Measurements from ENCODE around the gene POMT1. TPM values are rescaled to one million over a fixed set of nuclear protein-coding genes. Genes with fewer than 3 reads are reported as not detected.
A peak's percentile ranks its signal among the peaks of the same experiment; 100 is the strongest.

Gene POMT1
- total RNA-seq, 1 donor from 2014 or later, result 24.6 TPM

DNA sequence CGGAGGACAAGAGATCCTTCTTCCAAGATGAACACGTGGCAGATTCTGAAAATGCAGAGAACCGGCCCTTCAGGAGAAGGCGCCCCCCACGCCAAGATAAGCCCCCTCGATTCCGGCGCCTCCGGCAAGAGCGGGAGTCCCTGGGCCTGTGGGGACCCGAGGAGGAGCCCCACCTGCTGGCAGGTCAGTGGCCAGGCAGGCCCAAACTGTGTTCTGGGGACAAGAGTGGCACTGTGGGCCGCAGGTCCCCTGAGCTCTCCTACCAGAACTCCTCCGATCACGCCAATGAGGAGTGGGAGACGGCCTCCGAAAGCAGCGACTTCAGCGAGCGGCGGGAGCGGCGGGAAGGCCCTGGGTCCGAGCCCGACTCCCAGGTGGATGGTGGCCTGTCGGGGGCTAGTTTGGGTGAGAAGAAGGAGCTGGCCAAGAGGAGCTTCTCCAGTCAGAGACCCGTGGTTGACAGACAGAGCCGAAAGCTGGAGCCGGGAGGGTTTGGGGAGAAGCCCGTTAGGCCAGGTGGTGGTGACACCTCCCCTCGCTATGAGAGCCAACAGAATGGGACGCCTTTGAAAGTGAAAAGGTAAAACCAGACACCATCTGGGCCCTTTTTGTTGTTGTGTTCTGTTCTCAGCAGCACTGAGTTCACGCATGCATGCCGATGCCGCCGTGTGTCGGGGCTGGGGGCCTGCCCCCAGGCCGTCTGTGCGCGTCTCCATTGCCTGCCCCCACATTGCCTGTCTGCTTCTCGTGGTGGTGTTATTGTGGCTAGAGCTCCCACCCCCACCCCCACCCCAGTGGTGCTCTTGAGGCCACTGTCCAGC lies 26.6 kb upstream of the POMT1 start:
- intact Hi-C loops (cut with DNase I), result loop anchor here (5.0 kb wide), 2 partner anchors 84 to 124 kb away; partner anchors contain the start of gene PRRC2B
- peak; percentile 47 for DNase-seq (ENCODE audit: low spot score)

DNA sequence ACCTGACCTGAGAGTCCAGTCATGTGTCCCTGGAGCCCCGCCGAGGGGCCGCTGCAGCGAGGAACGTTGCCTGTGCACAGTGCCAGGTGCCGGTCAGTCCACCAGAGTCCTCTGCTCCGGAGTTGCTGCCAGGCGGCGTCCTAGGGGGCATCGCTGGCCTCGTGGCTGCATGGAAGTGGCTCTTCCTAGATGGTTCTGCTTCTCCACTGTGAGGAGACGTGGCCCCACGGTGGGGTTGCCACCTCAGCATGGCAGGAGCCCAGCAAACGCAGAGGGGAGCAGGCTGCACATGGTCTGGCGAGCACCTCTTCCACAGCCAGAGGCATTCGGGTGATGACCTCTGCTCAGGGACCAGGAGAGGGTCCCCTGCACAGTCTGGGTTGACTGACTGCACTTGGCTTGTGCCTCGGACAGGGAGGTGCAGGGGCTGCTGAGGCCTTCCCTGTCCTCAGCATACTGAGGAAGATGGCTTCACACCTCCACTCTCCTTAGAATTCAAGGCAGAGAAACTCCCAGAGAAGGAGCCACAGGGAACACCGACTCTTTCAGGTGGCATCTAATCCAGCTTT lies 25.9 kb upstream of the POMT1 start:
- peak; percentile 77 for DNase-seq (ENCODE audit: low spot score)
- intact Hi-C loops (cut with DNase I), result loop anchor here (5.0 kb wide), 2 partner anchors 85 to 125 kb away; partner anchors contain the start of gene PRRC2B

DNA sequence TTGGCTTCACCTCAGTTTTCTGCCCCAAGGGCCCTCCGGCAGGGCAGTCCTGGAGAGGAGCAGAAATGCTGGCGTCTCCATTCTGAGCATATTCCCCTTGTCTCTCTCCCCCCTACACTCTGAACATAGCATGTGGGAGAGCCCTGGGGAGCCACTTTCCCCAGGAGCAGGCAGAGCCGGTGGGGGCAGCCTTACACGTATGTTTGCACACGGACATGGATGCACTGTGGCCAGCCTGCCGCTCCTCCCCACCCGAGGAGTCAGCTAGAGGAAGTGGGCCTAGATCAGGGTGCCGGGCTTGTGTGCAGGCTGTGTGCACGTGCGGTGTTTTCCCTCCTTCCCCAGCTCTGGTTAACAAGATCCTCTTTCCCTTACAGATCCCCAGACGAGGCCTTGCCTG lies 25.4 kb upstream of the POMT1 start:
- DNase-seq (ENCODE audit: low spot score), result no peak
- intact Hi-C loops (cut with DNase I), result loop anchor here (5.0 kb wide), 2 partner anchors 85 to 125 kb away; partner anchors contain the start of gene PRRC2B

DNA sequence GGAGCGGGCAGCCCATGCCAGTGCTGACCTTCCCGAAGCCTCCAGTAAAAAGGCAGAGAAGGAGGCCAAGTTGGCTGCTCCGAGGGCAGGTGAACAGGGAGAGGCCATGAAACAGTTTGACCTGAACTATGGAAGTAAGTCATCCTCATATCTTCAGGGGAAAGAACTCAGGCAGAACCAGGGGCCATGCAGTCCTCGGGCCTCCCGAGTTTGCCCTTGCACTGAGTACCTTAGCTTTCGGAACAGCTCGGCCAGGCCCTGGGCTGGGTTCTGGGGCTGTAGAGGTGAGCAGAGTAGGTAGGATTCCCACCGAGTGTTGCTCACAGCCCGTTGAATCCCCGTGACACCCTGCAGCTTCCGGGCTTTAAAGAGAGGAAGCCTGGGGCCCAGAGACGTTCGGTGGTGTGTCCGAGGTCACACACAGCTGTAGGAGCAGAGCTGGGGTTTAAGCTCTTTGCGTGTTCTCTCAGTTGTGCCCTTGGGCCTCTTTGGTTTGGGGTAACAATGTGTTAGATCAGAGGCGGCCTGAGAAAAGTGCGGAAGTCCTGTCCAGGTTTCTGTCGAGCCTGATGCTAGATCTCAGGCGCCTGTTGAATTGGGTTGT lies 24.8 kb upstream of the POMT1 start:
- intact Hi-C loops (cut with DNase I), result loop anchor here (5.0 kb wide), 2 partner anchors 86 to 126 kb away; partner anchors contain the start of gene PRRC2B
- peak; percentile 71 for DNase-seq (ENCODE audit: low spot score)

DNA sequence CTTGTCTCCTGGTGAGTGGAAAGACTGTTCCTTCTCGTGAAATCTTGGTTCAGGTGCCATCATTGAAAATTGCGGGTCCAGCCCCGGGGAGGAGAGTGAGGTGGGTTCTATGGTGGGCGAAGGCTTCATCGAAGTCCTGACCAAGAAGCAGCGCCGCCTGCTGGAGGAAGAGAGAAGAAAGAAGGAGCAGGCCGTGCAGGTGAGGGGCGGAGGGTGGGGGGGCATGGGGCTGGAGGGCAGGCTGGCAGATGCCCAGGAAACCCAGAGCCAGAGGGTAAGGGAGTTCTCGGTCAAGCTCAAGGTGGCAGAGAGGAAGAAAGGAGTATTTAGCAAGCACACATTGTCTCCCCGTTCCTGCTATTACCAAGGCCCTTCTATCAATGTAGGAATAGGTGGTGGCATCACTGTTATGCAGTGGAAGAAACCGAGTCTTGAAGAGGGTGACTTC lies 24.3 kb upstream of the POMT1 start:
- peak; percentile 75 for DNase-seq (ENCODE audit: low spot score)
- intact Hi-C loops (cut with DNase I), result loop anchor here (5.0 kb wide), 2 partner anchors 86 to 126 kb away; partner anchors contain the start of gene PRRC2B

DNA sequence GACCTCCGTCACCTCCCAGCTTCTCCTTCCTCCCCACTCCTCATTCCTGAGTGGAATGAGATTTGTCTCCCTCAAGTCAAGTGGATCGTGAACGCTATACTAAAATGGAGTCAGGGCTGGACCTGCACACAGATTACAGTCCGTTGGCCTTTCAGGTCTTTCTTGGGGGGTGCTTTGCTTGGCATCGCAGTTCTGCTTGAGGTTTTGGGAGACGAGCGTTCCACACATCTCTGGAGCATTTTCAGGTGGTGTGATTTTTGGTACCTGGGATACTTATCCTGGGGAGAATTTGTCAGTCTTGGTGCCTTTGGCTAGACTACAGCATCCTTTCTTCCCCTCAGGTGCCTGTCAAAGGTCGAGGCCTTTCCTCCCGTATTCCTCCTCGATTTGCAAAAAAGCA lies 23.8 kb upstream of the POMT1 start:
- DNase-seq (ENCODE audit: low spot score), result peak; percentile 31
- intact Hi-C loops (cut with DNase I), result loop anchor here (5.0 kb wide), 2 partner anchors 87 to 127 kb away; partner anchors contain the start of gene PRRC2B

DNA sequence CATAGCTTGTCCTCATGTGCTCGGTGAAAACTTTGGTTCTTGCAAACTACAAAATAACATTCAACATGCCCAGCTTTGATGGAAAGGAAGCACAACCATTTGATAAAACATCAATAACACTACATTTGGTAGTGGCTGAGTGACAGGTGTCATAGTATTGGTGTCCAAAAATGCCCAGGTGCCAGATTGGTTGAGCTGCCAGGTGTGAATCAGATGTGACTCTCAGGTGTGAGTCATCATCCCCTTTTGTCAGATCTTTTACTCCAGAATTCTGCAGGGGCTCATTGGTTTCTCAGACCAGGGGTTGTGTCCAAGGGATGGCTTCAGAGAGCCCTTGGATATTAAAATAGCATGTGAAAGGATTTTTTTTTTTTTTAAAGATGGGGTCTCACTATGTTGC lies 22.5 kb upstream of the POMT1 start:
- DNase-seq (ENCODE audit: low spot score), result peak; percentile 35
- intact Hi-C loops (cut with DNase I), result no loop called here

DNA sequence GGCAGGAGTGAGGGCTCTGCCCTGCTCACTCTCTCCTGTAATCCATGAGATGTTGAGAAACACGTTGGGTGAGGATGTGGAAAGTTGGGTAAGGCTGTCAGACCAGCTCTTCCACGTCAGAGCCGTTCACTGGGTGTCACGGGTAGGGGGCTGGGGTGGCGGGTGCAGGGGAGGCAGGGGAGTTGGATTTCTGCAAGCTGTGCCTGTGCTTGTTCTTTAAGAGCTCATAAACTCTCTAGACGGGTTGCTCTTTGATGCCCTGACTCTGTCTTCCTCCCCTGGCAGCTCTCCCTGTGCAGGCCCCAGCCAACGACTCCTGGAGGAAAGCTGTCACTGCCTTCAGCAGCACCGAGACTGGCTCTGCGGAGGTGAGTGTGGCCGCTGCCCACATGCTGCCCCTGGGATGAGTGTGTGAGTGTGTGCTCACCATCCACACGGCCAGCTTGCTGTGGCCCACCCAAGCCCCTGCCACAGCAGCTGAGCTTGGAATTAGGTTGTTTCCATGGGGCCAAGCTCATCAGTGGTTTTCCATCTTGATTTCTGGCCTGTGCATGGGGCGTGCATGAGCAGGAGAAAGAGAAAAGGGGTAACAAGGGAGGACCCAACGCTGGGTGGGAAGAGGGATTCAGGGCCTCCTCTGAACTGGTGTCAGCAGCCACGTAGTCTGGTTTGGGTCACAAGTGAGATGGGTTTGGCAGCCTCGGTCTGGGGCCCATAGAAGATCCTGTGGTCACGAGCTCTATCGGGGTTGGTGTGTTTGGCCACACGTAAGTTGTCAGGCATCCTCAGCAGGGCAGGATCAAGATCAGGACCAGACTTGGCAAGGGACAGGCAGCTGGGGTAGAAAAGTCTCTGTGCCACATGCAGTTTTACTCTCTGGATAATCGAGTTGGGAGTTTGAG lies 21.0 kb upstream of the POMT1 start:
- intact Hi-C loops (cut with DNase I), result no loop called here
- peak; percentile 70 for DNase-seq (ENCODE audit: low spot score)

DNA sequence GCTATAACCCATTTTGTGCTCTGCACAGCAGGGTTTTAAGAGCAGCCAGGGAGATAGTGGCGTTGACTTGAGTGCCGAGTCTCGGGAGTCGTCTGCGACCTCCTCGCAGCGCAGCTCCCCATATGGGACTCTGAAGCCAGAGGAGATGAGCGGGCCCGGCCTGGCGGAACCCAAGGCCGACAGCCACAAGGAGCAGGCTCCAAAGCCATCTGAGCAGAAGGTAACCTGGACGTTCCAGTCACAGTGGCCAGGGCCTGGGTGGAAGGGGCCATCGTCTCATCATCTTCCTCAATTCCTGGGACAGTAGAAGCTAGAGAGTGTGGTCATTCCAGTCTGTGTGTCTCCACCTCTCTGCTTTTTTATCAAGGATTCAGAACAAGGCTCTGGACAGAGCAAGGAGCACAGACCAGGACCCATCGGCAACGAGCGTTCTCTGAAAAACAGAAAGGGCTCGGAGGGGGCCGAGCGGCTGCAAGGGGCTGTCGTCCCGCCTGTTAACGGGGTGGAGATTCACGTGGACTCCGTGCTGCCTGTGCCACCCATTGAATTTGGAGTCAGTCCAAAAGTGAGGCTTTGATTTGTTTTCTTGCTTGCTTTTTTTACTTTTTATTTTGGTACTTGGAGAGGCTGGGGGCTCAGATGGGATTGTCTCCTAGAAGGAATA lies 20.2 kb upstream of the POMT1 start:
- DNase-seq (ENCODE audit: low spot score), result peak; percentile 64
- intact Hi-C loops (cut with DNase I), result no loop called here

DNA sequence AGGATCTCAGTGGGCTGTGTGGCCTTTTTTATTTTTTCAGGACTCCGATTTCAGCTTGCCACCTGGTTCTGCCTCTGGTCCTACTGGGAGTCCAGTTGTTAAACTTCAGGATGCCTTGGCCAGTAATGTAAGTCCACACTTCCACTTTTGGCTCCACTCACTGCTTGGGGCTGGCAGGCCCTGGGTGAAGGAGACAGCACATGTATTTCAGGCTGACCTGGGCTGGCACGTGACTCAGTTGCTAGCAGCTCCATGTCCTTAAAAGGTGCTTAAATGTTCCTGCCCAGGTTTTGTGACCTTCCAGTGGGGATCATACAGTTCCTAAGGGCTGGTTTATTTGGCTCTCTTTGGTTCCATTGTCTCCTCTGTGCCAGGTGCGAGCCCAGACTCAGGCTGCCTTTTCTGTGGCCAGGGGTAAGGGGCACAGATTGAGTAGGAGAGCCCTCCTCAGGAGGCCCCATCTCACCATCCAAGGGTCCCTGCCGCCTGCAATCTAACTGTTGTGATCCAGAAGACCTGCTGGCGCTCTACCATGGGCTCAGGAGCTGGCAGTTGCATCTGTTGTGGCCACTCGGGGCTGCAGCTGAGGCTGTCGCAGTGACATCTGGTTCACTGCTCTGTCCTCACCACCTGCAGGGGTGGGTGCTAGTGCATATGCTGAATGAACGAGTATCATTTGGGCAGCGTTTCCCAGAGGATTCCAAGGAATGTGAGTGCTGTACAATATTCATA lies 19.2 kb upstream of the POMT1 start:
- intact Hi-C loops (cut with DNase I), result no loop called here
- peak; percentile 76 for DNase-seq (ENCODE audit: low spot score)

DNA sequence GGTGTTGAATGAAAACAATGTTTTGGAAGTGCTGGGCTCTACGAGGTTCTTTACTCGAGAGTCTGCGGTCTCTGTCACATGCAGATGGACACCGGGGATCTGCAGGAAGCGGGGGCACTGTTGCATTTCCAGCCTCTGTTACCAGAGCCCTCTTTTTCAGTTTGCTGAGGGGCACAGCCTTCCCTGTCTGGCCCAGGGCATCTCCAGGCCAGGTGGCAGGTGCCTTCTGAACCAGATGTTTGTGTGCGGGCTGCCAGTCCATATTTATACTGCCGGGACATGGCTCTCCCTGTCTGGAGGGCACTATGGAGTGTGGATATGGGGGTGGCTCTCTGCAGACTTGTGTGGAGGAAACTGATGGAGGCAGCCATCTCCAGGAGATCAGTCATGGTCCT lies 18.7 kb upstream of the POMT1 start:
- peak; percentile 56 for DNase-seq (ENCODE audit: low spot score)
- intact Hi-C loops (cut with DNase I), result no loop called here

DNA sequence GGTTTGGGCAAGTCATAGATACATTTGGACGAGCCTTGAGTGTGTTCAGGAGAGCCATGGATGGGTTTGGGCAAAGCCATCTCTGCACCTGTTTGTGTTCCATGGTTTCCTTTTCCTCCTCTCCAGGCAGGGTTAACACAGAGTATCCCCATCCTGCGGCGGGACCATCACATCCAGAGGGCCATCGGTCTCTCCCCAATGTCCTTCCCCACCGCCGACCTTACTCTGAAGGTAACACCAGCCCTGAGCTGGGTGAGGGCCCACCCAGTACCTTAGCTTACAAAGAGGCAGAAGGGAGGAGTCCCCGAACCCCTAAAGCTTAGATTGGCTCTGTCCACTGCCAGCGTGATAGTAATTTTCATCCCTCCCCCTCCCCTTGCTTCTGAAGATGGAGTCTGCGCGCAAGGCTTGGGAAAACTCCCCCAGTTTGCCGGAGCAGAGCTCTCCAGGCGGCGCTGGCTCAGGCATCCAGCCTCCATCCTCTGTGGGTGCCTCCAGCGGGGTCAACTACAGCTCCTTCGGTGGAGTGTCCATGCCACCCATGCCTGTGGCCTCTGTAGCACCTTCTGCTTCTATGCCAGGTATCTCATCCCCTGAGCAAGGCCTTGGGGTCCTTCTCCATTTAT lies 18.0 kb upstream of the POMT1 start:
- intact Hi-C loops (cut with DNase I), result no loop called here
- peak; percentile 65 for DNase-seq (ENCODE audit: low spot score)

DNA sequence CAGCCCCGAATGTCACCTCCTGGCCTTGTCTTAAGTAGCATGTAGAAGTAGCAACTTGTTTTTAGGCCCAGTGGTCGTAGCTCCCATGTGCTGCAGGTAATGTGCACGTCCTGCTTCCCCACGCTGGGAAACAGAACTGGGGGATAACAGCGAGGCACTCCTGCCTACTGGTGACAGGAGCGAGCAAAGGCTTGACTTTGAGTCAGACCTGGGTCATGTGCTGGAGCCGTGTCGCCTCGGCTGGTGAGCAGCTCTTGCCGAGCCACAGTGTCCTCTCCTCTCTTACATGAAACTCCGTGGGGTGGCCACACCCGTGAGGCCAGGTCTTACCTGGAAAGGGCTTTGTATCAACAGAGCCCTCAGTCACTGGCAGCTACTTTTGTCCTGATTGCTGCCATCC lies 17.5 kb upstream of the POMT1 start:
- peak; percentile 70 for DNase-seq (ENCODE audit: low spot score)
- intact Hi-C loops (cut with DNase I), result no loop called here

DNA sequence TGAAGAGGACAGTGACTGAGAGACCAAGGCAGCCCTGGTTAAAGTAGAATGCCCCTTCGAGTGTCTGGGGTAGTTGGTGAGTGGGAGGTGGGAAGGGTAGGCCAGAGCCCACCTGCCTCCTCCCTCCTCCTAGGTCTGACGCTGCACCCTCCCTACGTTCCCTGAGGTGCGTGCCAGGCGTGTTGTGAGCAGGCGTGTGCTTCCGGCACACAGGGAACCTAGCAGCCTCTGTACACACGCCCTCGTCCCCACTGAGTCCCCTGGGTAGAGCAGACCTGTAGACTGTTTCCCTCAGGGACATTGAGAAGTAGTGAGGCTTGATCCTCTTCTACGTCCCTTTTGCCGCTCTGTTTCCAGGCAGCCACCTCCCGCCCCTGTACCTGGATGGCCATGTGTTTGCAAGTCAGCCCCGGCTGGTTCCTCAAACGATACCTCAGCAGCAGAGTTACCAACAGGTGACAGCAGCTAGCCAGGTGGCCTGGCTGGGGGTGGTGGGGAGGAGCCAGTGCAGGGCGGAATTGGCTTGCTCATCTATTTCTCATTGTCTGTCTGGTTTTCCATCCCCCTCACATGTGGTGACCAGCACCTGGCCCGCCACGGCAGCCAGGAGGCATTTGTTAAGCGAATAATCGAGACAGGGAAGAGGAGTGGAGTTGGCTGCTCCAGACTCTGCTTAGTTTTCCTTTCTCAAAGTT lies 16.8 kb upstream of the POMT1 start:
- intact Hi-C loops (cut with DNase I), result no loop called here
- DNase-seq (ENCODE audit: low spot score), result peak; percentile 43

DNA sequence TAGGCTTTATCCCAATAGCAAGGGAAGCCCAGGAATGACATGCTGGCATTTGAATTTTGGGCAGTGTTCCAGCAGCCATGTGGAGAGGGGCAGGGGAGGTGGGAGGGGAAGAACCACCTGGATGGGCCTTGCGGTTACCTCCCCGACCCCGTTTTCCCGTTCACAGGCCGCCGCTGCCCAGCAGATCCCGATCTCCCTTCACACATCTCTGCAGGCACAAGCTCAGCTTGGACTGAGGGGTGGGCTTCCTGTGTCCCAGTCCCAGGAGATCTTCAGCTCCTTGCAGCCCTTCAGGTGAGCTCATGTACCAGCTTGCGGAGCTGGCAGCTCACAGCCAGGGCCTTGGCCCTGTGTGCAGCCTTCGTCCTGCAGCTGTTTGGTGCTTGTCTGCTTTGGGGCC lies 15.7 kb upstream of the POMT1 start:
- DNase-seq (ENCODE audit: low spot score), result no peak
- intact Hi-C loops (cut with DNase I), result no loop called here

DNA sequence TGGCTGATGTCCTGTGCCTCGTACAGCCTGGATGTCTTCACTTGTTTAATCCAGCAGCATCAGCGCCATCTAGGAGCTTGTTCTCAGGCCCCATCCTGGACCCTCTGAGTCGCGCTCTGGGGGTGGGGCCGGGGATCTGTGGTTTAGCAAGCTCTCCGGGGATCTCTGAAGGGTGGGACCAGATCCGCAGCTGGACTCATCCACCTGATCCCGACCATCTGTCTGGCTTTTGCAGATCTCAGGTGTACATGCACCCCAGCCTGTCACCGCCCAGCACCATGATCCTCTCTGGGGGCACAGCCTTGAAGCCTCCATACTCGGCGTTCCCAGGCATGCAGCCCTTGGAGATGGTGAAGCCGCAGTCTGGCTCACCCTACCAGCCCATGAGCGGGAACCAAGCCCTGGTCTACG lies 15.1 kb upstream of the POMT1 start:
- peak; percentile 69 for DNase-seq (ENCODE audit: low spot score)
- intact Hi-C loops (cut with DNase I), result no loop called here

DNA sequence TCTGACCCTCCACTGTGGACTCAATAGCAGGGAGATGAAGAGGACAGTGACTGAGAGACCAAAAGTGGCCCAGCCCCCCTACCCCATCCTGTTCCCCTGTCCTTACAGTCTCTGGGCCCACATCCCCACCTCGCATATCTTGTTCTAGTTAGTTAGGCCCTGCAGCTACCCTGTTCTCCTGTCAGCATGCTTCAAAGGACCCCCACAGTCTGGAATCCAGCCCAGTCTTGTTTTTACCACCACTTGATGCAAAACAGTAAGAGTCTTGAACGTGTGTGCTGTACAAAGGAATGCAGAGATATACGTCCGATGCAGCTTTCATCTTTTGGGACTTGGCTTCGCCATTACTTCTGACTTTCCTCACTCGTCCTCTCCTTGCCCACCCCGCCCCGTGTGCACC lies 12.2 kb upstream of the POMT1 start:
- DNase-seq (ENCODE audit: low spot score), result no peak
- intact Hi-C loops (cut with DNase I), result no loop called here
